DMS79 (cell line): ENCODE measurements around the gene LILRA5.
"Not testable (repeated sequence)": the region's sequence is repeated elsewhere in the genome, so short reads cannot be mapped to it uniquely, and the experiment has no call there.

Source experiments
- DNase-seq: peaks from one replicate; lab custom pipeline; 2025; lab: John Stamatoyannopoulos, UW

Gene LILRA5

GRCh38 chr19:54333586-54334298, 20.8 kb upstream of the LILRA5 start:
- DNase-seq, result no peak

- no peak for DNase-seq
These were observed 19.2 kb upstream of the LILRA5 start for GRCh38 chr19:54332149-54332548.

GRCh38 chr19:54331626-54332025, 18.7 kb upstream of the LILRA5 start:
- DNase-seq, result no peak

DNA sequence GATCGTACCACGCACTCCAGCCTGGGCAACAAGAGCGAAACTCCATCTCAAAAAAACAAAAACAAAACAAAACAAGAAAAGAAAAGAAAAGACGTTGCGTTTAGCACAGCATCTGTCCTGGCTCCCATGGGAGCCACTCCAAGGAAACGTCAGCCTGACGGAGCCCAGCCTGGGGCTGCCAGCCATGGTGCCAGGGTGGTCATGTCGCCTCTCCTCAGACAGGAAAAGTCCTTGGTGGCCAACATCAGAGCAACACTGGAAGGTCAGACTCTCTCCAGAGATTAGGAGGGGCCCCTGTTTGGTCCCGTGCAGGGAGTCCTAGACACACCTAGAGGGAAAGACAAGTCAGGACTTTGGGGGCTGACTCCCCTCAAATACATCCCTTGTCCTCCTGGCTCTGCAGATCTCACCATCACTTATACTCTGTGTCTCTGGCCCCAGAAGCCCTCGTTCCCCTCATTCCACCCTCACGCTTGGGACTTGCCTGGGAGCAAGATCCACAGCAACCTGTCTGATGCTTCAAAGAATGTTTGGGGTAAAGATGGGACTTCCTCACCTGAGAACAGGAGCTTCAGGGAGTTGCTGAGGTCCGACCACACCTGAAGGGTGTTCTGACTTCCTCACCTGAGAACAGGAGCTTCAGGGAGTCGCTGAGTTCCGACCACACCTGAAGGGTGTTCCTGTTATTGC, 16.7 kb upstream of the LILRA5 start:
- no peak for DNase-seq

- DNase-seq, result not testable (repeated sequence)
These were observed 15.8 kb upstream of the LILRA5 start for GRCh38 chr19:54328781-54329180.

DNA sequence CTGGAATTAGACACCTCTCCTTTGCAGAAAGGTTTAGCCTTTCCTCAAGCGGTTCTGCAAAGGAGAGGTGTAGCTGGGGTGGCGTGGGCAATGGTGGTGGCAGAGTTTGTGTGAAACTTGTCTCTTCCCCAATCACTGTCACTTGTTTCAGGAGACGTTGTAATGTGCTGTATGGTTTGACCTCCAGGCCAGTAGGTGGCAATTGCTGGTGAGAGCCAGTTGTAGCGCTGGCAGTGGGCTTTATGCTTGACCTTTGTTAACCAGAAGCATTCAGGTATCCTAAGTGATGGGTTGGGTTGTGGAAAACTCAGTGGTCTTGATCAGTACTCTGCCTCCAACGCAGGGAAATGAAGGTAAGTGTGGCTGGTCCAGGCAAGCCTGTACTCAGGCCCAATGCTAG, 12.7 kb upstream of the LILRA5 start:
- DNase-seq, result no peak

- DNase-seq, result peak; percentile 0
These were observed 12.2 kb upstream of the LILRA5 start for GRCh38 chr19:54325194-54325621.

DNA sequence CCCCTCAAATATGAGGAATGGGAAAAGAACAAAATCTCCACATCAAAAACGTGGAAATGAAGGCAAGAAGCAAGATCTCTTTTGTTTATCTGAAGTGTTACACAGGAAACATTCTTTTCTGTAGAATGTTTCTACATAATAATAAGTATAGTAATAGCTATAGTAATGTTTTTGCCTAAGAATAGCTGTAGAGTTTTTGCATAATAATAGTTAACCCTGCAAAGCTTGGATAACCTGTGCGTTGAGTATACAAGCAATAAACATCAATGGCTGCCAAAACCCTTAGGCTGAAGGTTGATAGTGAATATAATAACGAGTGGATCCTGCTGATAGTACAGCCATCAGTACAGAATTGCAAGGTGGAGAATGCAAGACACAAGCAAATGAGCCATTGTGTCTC, 11.1 kb upstream of the LILRA5 start:
- no peak for DNase-seq

DNA sequence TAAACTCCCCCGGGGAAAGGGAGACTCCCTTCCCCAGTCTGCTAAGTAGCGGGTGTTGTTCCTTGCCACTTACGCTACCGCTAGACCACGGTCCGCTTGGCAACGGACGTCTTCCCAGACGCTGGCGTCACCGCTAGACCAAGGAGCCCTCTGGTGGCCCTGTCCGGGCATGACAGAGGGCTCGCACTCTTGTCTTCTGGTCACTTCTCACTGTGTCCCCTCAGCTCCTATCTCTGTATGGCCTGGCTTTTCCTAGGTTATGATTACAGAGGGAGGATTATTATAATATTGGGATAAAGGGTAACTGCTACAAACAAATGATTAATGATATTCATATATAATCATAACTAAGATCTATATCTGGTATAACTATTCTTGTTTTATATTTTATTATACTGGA, 10.0 kb upstream of the LILRA5 start:
- DNase-seq, result not testable (repeated sequence)

- not testable (repeated sequence) for DNase-seq
These were observed 9.3 kb upstream of the LILRA5 start for GRCh38 chr19:54322295-54322694.

DNA sequence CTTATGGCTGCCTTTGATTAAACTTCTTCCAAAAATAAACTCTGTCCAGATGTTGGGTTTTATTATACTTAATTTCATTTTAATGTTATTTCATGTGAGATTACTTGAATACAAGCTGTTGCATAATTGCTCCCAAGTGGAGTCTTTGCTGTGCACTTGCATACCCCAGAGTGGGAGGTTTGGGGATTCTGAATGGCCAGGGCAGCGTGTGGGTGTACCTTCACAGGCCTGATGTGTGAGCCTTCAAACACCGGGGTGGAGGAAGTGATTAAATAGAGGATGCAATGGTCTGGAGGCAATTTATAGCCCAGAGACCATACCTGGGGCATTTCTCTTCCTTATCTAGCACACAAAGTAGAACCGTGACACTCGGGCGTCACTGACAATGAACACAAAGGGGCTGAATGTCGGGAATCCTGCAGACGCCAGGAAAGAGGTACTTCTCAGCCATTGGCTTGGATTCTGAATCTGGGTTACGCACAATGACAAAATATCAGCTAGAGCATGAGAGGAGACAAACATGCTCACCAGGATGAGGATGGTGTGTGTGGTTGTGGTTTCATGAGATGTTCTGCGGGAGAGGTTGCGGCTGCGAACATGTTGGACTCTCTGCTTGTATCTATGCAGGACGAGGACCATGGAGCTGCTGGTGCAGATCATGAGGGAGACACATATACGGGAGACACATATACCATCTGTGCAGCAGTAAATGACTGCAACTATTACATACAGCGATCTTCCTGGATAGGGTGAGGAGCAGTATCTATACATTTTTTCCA, 7.1 kb upstream of the LILRA5 start:
- no peak for DNase-seq

- no peak for DNase-seq
These were observed 6.1 kb upstream of the LILRA5 start for GRCh38 chr19:54319049-54319448.

DNA sequence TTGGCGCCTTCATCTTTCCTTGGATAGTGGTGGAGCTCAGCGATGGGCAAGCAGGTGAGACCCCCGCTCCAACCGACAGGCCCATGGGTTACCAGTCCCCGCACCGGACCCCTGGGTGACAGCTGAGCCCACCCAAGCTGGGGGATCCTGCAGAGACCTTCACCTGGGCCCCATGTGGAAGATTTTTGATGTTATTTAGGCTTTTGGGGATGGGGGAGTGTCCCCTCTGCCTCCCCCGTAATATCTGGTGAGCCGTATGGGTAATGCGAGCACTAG, 4.9 kb upstream of the LILRA5 start:
- DNase-seq, result no peak

DNA sequence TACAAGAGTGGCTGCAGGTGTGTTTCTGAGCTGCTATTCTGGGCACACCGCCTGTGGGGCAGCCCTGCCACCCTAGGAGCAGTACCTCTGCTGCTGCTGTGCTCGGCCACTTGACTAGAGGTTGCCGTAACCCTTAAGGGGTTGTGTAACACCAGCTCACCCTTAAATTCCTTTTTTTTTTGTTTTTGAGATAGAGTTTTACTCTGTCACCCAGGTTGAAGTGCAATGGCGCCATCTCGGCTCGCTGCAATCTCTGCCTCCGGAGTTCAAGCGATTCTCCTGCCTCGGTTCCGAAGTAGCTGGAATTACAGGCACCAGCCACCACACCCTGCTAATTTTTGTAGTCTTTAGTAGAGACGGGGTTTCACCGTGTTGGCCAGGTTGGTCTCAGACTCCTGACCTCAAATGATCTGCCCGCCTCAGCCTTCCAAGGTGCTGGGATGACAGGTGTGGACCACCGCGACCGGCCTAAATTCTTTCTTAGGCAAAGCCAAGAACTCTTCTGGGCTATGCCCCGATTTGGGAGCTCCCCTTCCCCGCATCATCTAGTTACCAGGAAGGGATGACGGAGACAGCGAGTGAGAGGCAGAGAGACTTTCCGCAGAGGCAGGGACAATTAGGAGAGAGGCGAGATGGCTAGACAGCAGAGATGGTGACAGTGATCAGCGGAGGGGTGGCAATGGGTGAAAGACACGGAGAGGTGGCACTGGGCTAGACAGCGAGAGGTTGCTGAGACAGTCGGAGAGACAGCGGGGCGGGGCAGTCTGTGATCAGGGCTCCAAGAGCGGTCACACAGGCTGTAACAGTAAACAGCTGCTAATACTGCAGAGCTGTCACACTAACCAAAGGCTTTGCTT, 4.4 kb upstream of the LILRA5 start:
- no peak for DNase-seq

DNA sequence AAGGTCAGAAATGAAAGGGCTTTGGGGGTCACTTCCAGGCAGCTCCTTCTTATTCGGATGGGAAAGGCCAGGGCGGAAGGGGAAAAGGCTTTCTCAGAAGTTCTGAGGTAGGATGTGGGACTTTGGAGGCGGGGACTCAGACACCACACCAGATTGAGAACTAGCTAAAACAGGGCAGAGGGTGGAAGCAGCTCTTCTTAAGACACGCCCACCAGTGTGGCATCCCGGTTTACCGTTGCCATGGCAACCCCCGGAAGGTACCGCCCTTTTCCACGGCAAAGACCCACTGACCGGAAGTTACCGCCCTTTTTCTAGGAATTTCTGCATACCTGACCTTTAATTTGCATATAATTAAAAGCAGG, 3.8 kb upstream of the LILRA5 start:
- DNase-seq, result no peak

- no peak for DNase-seq
These were observed 3.0 kb upstream of the LILRA5 start for GRCh38 chr19:54315956-54316355.

GRCh38 chr19:54312011-54312410, 955 bp downstream of the LILRA5 start:
- DNase-seq, result no peak

DNA sequence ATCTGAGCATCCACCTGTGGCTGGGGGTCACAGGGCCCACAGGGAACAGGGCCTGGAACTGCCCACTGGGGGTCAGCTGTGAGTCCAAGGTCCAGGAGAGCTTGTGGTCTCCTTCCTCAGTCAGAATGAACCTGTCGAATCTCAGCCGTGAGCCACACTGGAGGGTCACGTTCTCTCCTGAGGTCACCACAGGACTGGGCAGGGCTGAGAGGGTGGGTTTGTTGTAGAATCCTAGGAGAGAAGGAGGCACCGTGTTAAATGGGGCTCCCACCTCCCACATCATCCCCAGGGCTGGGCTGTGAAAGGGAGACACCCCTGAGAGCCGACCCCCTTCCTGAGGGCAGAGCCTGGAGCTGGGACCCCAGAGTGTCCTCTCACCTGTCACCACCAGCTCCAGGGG, 1.5 kb downstream of the LILRA5 start:
- no peak for DNase-seq

- DNase-seq, result no peak
These were observed 2.4 kb downstream of the LILRA5 start for GRCh38 chr19:54310543-54310942.

DNA sequence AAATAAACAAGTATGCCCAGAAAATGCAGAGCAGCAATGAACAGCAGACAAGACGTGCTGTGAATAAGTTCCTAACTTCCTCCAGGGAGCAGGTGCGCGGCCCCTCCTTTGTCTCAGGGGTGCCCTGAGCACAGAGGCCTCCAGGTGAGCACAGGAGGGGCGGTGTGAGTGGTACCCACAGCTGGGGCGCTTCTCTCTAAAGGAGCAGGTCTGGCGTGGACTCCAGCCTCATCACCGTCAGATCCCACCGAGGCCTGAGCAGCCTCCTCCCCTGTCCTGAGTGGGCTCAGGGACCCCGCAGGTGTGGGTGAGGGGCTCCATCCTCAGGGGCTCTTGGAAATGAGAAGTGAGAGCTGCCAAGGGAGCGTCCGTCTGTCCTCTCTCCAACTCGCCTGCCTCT, 3.2 kb downstream of the LILRA5 start:
- no peak for DNase-seq

DNA sequence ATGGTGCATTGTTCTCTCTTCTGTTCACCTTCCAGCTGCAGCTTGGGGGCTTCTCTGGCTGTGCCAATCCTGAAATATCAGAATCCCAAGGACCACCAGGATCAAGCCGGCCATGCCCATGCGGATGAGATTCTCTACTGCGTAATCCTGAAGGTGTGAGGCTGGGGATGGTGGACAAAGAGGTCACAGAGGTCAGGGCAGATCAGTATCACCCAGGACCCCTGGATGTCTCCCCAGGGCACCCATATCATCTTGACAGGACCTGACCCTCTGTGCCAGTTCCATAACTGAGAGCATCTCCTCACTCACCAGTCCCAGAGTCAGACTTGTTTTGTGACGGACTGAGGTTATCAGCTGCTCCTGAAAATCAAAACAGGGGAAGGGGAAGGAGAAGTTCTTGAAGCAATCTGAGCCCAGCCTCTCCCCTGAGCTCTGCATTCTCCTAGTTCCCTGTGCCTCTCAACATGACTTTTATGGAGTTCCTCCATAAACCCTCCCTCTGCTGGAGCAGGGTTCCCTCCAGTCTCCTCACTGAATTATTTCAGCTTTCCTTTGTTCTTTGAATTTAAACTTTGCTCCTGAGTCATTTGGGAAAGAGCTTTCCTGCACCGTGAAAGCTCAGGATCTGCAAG, 5.5 kb downstream of the LILRA5 start:
- no peak for DNase-seq

- no peak for DNase-seq
These were observed 7.8 kb downstream of the LILRA5 start for GRCh38 chr19:54305141-54305540.
